HepG2 (cell line): ENCODE results near the gene ZDHHC16. TPM values are rescaled to one million over a fixed set of nuclear protein-coding genes. Genes with fewer than 3 reads are reported as not detected.
A peak's percentile ranks its signal among the peaks of the same experiment; 100 is the strongest.

Experiments used
- ATRX ChIP-seq: sonication (generic); formaldehyde crosslinking; IDR thresholded peaks from 2 replicates; pipeline ENCODE4 v1.4.0; 2020; ENCODE audit warnings: missing genetic modification reagents, borderline replicate concordance
- CENPX ChIP-seq: sonication (generic); formaldehyde crosslinking; IDR thresholded peaks from 2 replicates; pipeline ENCODE4 v1.9.0; 2021; ENCODE audit warnings: mild to moderate bottlenecking, missing genetic modification reagents, moderate library complexity
- DNMT3B ChIP-seq: conservative IDR thresholded peaks from 2 replicates; pipeline ENCODE4 v1.6.1; 2016; ENCODE audit warnings: missing biosample characterization, control low read depth
- EEA1 ChIP-seq: sonication (generic); formaldehyde crosslinking; IDR thresholded peaks from 2 replicates; pipeline ENCODE4 v1.5.1; 2020; ENCODE audit warnings: mild to moderate bottlenecking, missing genetic modification reagents, borderline replicate concordance
- GATAD2A ChIP-seq: IDR thresholded peaks from 2 replicates; pipeline ENCODE4 v1.6.1; 2016
- GTF2F1 ChIP-seq: fragments of 150-350 bp; IDR thresholded peaks from 2 replicates; pipeline ENCODE4 v1.6.1; 2014; ENCODE audit warnings: low read length
- HDAC6 ChIP-seq: fragments of 200-600 bp; sonication (generic); IDR thresholded peaks from 2 replicates; pipeline ENCODE4 v1.7.0; 2017; ENCODE audit warnings: mild to moderate bottlenecking, antibody characterized with exemption, low read length, low read depth
- HNRNPH1 ChIP-seq: fragments of 200-400 bp; formaldehyde crosslinking; optimal IDR thresholded peaks from 2 replicates; pipeline ENCODE3; 2017; ENCODE audit warnings: mild to moderate bottlenecking, low read depth, low read length
- IRX3 ChIP-seq: sonication (generic); formaldehyde crosslinking; IDR thresholded peaks from 2 replicates; pipeline ENCODE4 v1.8.1; 2023; ENCODE audit warnings: mild to moderate bottlenecking, low read depth, missing genetic modification reagents, borderline replicate concordance
- SMARCE1 ChIP-seq: fragments of 450-650 bp; IDR thresholded peaks from 2 replicates; pipeline ENCODE4 v1.6.1; 2017; ENCODE audit warnings: borderline replicate concordance
- TEAD3 ChIP-seq: optimal IDR thresholded peaks from 2 replicates; pipeline ENCODE3; 2016; ENCODE audit warnings: borderline replicate concordance
- ZFAT ChIP-seq: sonication (generic); formaldehyde crosslinking; conservative IDR thresholded peaks from 2 replicates; pipeline ENCODE4 v1.8.1; 2023; ENCODE audit warnings: missing genetic modification reagents, inconsistent platforms
- ZNF256 ChIP-seq: sonication (generic); formaldehyde crosslinking; conservative IDR thresholded peaks from 2 replicates; pipeline ENCODE4 v1.4.0; 2020; ENCODE audit warnings: missing genetic modification reagents
- ZNF572 ChIP-seq: sonication (generic); formaldehyde crosslinking; IDR thresholded peaks from 2 replicates; pipeline ENCODE4 v1.5.1; 2020; ENCODE audit warnings: mild to moderate bottlenecking, missing genetic modification reagents
- ZSCAN21 ChIP-seq: sonication (generic); formaldehyde crosslinking; IDR thresholded peaks from 2 replicates; pipeline ENCODE4 v1.8.0; 2022; ENCODE audit warnings: mild to moderate bottlenecking, missing genetic modification reagents, moderate library complexity, borderline replicate concordance
- polyA plus RNA-seq, 8 experiments: library from polyadenylated mRNA; depleted of rRNA in 3 of 8; stranded (reverse) in 7 of 8; unstranded in 1 of 8; fragments of >200 nt; fragmentation: Illumina TruSeq in 4 of 8; extraction: Trizol in 4 of 8; gene quantifications; 2 replicates each; pipeline versions ENCODE4 v1.2.1 to v1.2.3, GENCODE V29; 2011 to 2016; ENCODE audit warnings: low read depth in 4 of 8, missing spikeins in 1 of 8, mixed read lengths in 1 of 8; ENCODE audit not compliant: insufficient read depth in 1 of 8
- total RNA-seq, 5 experiments: library from RNA; depleted of rRNA; stranded (reverse); fragments of >200 nt; fragmentation: Illumina TruSeq; extraction: Trizol; gene quantifications; 2 replicates each; pipeline ENCODE4 v1.2.3, GENCODE V29; 2016; ENCODE audit warnings: low read depth in 1 of 5
- TF ChIP-seq, protein P1 (sequence below): IDR thresholded peaks from 2 replicates; pipeline ENCODE4 v1.6.1; 2012; ENCODE audit warnings: low read depth, low read length, improper control_type of control experiment
- TF ChIP-seq, protein P2 (sequence below): sonication (generic); formaldehyde crosslinking; IDR thresholded peaks from 2 replicates; pipeline ENCODE4 v1.8.1; 2022; ENCODE audit warnings: low read depth, mild to moderate bottlenecking, missing genetic modification reagents
- TF ChIP-seq, protein P3 (sequence below): IDR thresholded peaks from 2 replicates; pipeline ENCODE4 v1.6.1; 2016; ENCODE audit warnings: control low read depth
- TF ChIP-seq, protein P4 (sequence below): sonication (generic); formaldehyde crosslinking; IDR thresholded peaks from 2 replicates; pipeline ENCODE4 v1.4.0; 2020; ENCODE audit warnings: missing genetic modification reagents
- TF ChIP-seq, protein P5 (sequence below), 2 experiments: sonication (generic) in 1 of 2; formaldehyde crosslinking in 1 of 2; IDR thresholded peaks; 2 replicates each; pipeline versions ENCODE4 v1.4.0 to v1.6.1; 2018 to 2020; ENCODE audit warnings: missing genetic modification reagents in 2 of 2, borderline replicate concordance in 1 of 2, low read depth in 1 of 2, mild to moderate bottlenecking in 1 of 2, missing biosample characterization in 1 of 2

Gene ZDHHC16
- total and polyA plus RNA-seq, 2 of the 13 experiments (the other 11 are each of a cell fraction or from before 2014, with no cell fraction given), result 40.8 to 41.8 TPM

DNA sequence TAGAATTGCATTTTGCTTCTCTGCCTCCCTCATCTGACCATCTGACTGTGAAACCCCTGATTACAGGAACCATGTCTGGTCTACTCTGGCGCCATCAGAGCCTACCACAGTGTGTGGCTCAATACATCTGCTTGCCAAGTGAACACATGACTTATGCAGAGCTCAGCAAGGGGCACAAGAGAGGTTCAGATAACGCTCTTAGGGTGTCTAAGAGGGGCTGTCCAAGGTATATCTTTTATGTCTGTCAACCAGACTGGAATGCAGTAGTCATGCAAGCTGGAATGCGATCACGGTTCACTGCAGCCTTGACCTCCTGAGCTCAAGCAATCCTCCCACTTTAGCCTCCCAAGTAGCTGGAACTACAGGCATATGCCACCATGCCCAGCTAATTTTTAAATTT lies 34.6 kb upstream of the ZDHHC16 start (continued):
- TF ChIP-seq, protein P1, sequence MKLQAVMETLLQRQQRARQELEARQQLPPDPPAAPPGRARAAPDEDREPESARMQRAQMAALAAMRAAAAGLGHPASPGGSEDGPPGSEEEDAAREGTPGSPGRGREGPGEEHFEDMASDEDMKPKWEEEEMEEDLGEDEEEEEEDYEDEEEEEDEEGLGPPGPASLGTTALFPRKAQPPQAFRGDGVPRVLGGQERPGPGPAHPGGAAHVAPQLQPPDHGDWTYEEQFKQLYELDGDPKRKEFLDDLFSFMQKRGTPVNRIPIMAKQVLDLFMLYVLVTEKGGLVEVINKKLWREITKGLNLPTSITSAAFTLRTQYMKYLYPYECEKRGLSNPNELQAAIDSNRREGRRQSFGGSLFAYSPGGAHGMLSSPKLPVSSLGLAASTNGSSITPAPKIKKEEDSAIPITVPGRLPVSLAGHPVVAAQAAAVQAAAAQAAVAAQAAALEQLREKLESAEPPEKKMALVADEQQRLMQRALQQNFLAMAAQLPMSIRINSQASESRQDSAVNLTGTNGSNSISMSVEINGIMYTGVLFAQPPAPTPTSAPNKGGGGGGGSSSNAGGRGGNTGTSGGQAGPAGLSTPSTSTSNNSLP, result 0 out of 2 replicates have a peak, but pooled peaks have one; percentile 13
- TF ChIP-seq HDAC6 (no peak), DNMT3B (no peak), ZSCAN21 (no peak), ZNF256 (CRISPR knock-in tag) (no peak), EEA1 (CRISPR knock-in tag) (no peak), ATRX (CRISPR knock-in tag) (no peak), HNRNPH1 (no peak), IRX3 (CRISPR knock-in tag) (no peak), TEAD3 (peak; percentile 98), CENPX (CRISPR knock-in tag) (no peak), GTF2F1 (no peak), GATAD2A (CRISPR knock-in tag) (peak; percentile 51; the same call in 1 of the 2 replicates), ZFAT (no peak), SMARCE1 (no peak), ZNF572 (no peak)
- TF ChIP-seq, protein P2, sequence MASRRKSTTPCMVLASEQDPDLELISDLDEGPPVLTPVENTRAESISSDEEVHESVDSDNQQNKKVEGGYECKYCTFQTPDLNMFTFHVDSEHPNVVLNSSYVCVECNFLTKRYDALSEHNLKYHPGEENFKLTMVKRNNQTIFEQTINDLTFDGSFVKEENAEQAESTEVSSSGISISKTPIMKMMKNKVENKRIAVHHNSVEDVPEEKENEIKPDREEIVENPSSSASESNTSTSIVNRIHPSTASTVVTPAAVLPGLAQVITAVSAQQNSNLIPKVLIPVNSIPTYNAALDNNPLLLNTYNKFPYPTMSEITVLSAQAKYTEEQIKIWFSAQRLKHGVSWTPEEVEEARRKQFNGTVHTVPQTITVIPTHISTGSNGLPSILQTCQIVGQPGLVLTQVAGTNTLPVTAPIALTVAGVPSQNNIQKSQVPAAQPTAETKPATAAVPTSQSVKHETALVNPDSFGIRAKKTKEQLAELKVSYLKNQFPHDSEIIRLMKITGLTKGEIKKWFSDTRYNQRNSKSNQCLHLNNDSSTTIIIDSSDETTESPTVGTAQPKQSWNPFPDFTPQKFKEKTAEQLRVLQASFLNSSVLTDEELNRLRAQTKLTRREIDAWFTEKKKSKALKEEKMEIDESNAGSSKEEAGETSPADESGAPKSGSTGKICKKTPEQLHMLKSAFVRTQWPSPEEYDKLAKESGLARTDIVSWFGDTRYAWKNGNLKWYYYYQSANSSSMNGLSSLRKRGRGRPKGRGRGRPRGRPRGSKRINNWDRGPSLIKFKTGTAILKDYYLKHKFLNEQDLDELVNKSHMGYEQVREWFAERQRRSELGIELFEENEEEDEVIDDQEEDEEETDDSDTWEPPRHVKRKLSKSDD (CRISPR knock-in tag), result no peak
- TF ChIP-seq, protein P3, sequence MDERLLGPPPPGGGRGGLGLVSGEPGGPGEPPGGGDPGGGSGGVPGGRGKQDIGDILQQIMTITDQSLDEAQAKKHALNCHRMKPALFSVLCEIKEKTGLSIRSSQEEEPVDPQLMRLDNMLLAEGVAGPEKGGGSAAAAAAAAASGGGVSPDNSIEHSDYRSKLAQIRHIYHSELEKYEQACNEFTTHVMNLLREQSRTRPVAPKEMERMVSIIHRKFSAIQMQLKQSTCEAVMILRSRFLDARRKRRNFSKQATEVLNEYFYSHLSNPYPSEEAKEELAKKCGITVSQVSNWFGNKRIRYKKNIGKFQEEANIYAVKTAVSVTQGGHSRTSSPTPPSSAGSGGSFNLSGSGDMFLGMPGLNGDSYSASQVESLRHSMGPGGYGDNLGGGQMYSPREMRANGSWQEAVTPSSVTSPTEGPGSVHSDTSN (CRISPR knock-in tag), result no peak
- TF ChIP-seq, protein P4, sequence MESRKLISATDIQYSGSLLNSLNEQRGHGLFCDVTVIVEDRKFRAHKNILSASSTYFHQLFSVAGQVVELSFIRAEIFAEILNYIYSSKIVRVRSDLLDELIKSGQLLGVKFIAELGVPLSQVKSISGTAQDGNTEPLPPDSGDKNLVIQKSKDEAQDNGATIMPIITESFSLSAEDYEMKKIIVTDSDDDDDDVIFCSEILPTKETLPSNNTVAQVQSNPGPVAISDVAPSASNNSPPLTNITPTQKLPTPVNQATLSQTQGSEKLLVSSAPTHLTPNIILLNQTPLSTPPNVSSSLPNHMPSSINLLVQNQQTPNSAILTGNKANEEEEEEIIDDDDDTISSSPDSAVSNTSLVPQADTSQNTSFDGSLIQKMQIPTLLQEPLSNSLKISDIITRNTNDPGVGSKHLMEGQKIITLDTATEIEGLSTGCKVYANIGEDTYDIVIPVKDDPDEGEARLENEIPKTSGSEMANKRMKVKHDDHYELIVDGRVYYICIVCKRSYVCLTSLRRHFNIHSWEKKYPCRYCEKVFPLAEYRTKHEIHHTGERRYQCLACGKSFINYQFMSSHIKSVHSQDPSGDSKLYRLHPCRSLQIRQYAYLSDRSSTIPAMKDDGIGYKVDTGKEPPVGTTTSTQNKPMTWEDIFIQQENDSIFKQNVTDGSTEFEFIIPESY (CRISPR knock-in tag), result peak; percentile 52; the same call in 1 of the 2 replicates
- TF ChIP-seq, protein P5, sequence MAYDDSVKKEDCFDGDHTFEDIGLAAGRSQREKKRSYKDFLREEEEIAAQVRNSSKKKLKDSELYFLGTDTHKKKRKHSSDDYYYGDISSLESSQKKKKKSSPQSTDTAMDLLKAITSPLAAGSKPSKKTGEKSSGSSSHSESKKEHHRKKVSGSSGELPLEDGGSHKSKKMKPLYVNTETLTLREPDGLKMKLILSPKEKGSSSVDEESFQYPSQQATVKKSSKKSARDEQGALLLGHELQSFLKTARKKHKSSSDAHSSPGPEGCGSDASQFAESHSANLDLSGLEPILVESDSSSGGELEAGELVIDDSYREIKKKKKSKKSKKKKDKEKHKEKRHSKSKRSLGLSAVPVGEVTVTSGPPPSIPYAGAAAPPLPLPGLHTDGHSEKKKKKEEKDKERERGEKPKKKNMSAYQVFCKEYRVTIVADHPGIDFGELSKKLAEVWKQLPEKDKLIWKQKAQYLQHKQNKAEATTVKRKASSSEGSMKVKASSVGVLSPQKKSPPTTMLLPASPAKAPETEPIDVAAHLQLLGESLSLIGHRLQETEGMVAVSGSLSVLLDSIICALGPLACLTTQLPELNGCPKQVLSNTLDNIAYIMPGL (CRISPR knock-in tag; IDR thresholded peaks at IDR 0.05; ENCODE audit: borderline replicate concordance in 1 of 2, low read depth in 1 of 2), result no peak
